Ovary (tissue), 9 donors: Measurements from ENCODE around the gene DPH7. TPM values are rescaled to one million over a fixed set of nuclear protein-coding genes. Genes with fewer than 3 reads are reported as not detected.
"Not testable (repeated sequence)": the region's sequence is repeated elsewhere in the genome, so short reads cannot be mapped to it uniquely, and the experiment has no call there.

ENCODE experiments used
- DNase-seq, 5 donors: peaks; one replicate each; pipeline ENCODE4 v3.0.0-alpha.2; 2019 to 2020
- H3K27ac ChIP-seq, 2 donors: fragments of 200-600 bp; one replicate each; pipeline versions ENCODE4 v1.5.1 to v1.8.0; 2019 to 2022
- H3K27me3 ChIP-seq: fragments of 200-600 bp; one replicate; pipeline ENCODE4 v1.8.0; 2022
- H3K36me3 ChIP-seq: fragments of 200-600 bp; sonication (generic); one replicate; pipeline ENCODE4 v1.5.1; 2019
- H3K4me1 ChIP-seq: one replicate; pipeline ENCODE4 v1.8.1; 2013; ENCODE audit warnings: mild to moderate bottlenecking, moderate library complexity; ENCODE audit not compliant: insufficient read depth
- H3K4me3 ChIP-seq: fragments of 200-600 bp; sonication (generic); one replicate; pipeline ENCODE4 v1.5.1; 2017
- H3K9me3 ChIP-seq, 2 donors: fragments of 200-600 bp in 1 of 2; sonication (generic) in 1 of 2; one replicate each; pipeline versions ENCODE4 v1.5.1 to v1.8.1; 2013 to 2019; ENCODE audit warnings: mild to moderate bottlenecking in 1 of 2, moderate library complexity in 1 of 2
- CTCF ChIP-seq, 3 donors: fragments of 450-650 bp in 2 of 3; fragments of 200-600 bp in 1 of 3; IDR thresholded peaks; one replicate each; pipeline versions ENCODE4 v1.5.1 to v1.8.0; 2016 to 2022; ENCODE audit warnings: antibody characterized with exemption in 3 of 3, mild to moderate bottlenecking in 1 of 3
- EP300 ChIP-seq: sonication (generic); formaldehyde crosslinking; IDR thresholded peaks from one replicate; pipeline ENCODE4 v1.6.1; 2017; ENCODE audit warnings: antibody characterized with exemption
- POLR2A ChIP-seq: fragments of 450-650 bp; IDR thresholded peaks from one replicate; pipeline ENCODE4 v1.6.1; 2017; ENCODE audit warnings: antibody characterized with exemption, mild to moderate bottlenecking, moderate library complexity
- WGBS, 3 donors: extraction: QIAGEN DNeasy Blood & Tissue Kit in 1 of 3; methylation state at CpG; one replicate each; pipeline versions ENCODE4 v1.1.5 to v1.1.7; 2013 to 2017; 5-methylcytosine and 5-hydroxymethylcytosine counted together
- intact Hi-C, 4 donors: fragments of 100-400 bp; cut with DNase I; formaldehyde crosslinking; loops; one replicate each; pipeline versions ENCODE4 v1.11.0 to v1.15.1; 2022 to 2023
- polyA plus RNA-seq, 2 donors: library from polyadenylated mRNA; stranded (reverse); fragments of 200-250 nt in 1 of 2; fragments of 350-450 nt in 1 of 2; fragmentation: Illumina TruSeq in 1 of 2; extraction: RNeasy Lipid Tissue Mini Kit (QIAGEN cat#74804) in 1 of 2; gene quantifications; one replicate each; pipeline ENCODE4 v1.2.3, GENCODE V29; 2013 to 2014
- total RNA-seq, 7 donors: library from RNA; depleted of rRNA in 2 of 7; stranded (reverse); fragments of >200 nt in 2 of 7; fragmentation: NEBNext Ultra II Directional in 3 of 7; extraction: Animal tissue kit (Norgen Biotek cat#: 25700) in 3 of 7; gene quantifications; one replicate each; pipeline versions ENCODE4 v1.1.0 to v1.2.4, GENCODE V29; 2016 to 2023
- donor health status: DM: no; HTN: no; CAD: no; lungs with moderate emphysema.
- donor health status: DM: no; HTN: no; CAD: no.
- donor health status: Bipolar disorder and iron deficiency.
- donor health status: DM: yes; HTN: yes; CAD: no.
- donor health status: DM: no; HTN: no; CAD: no.
- donor health status: DM: yes; HTN: yes; CAD: no.

DPH7 gene
- total and polyA plus RNA-seq, 9 donors = 15.4 to 38.2 (median 33.0) TPM

- Histone ChIP-seq H3K27me3 (no peaks in the 10 kb centered on the region), H3K9me3 (no peaks in the 10 kb centered on the region), H3K36me3 (no peaks in the 10 kb centered on the region), H3K4me3 (no peak overlapping the region), H3K27ac (no peak overlapping the region), H3K4me1 (peaks cover 8% of the 10 kb centered on the region)
- DNase-seq = no peak
- TF ChIP-seq EP300 = no peak
- TF ChIP-seq POLR2A = no peak
- no peak for TF ChIP-seq CTCF (IDR thresholded peaks at IDR 0.05)
- WGBS, 3 donors = 51 to 89% (median 68%) methylated on average over 1 of the region's 1 CpG
- intact Hi-C loops = no loop called here
Measured at GRCh38 chr9:137554349-137554748, 24.4 kb downstream of the DPH7 start.

GRCh38 chr9:137553654-137554053, 25.1 kb downstream of the DPH7 start:
- WGBS, 3 donors = 81 to 91% (median 82%) methylated on average over 10 of the region's 10 CpGs
- H3K27ac ChIP-seq, H3K4me3 ChIP-seq, H3K9me3 ChIP-seq, H3K36me3 ChIP-seq, intact Hi-C loops, H3K27me3 ChIP-seq, H3K4me1 ChIP-seq, DNase-seq: not testable (repeated sequence)

- peak in 1 of 5 donors; percentile 42 for DNase-seq
- Histone ChIP-seq H3K4me1 (peaks cover 13% of the 10 kb centered on the region), H3K36me3 (no peaks in the 10 kb centered on the region), H3K9me3 (no peaks in the 10 kb centered on the region), H3K27me3 (no peaks in the 10 kb centered on the region), H3K4me3 (peak overlapping the region; percentile 61), H3K27ac (peak overlapping the region; percentile 33 to 84)
- intact Hi-C loops = no loop called here
- 3 to 8% (median 4%) methylated on average over 42 to 58 of the region's 58 CpGs for WGBS, 3 donors
- no peak for TF ChIP-seq CTCF (IDR thresholded peaks at IDR 0.05)
- TF ChIP-seq POLR2A = no peak
- TF ChIP-seq EP300 = no peak
Measured at GRCh38 chr9:137552022-137552768, 26.5 kb downstream of the DPH7 start.

- Histone ChIP-seq H3K27ac (peak within 1 kb of the TSS; percentile 74 to 84), H3K4me1 (peaks cover 13% of the 10 kb centered on the region), H3K9me3 (no peaks in the 10 kb centered on the region), H3K27me3 (no peaks in the 10 kb centered on the region), H3K36me3 (no peaks in the 10 kb centered on the region), H3K4me3 (peak within 1 kb of the TSS; percentile 75)
- peak; percentile 83 to 95 (median 92) for DNase-seq
- 0% methylated on average over 26 to 94 of the region's 106 CpGs for WGBS, 3 donors
- TF ChIP-seq CTCF (IDR thresholded peaks at IDR 0.05) = peak; percentile 31 to 76 (median 63)
- TF ChIP-seq EP300 = no peak
- TF ChIP-seq POLR2A = peak; percentile 67
- intact Hi-C loops = no loop called here
Measured at GRCh38 chr9:137551264-137552021, 27.3 kb downstream of the DPH7 start, which contains the start of gene MRPL41. Gene MRPL41, plus strand, starts transcription at chr9:137551879. Its CDS starts 203 bp downstream, at chr9:137552082.

GRCh38 chr9:137550958-137551263, 27.8 kb downstream of the DPH7 start:
- H3K36me3 ChIP-seq, H3K9me3 ChIP-seq, DNase-seq, H3K27me3 ChIP-seq, intact Hi-C loops: not testable (repeated sequence)
- Histone ChIP-seq H3K27ac (peak overlapping the region; percentile 74 to 76), H3K4me3 (peak overlapping the region; percentile 75), H3K4me1 (peaks cover 13% of the 10 kb centered on the region)
- 0 to 1% (median 0%) methylated on average over 11 to 17 of the region's 17 CpGs for WGBS, 3 donors
